AG08395 (cell line): Measurements from ENCODE around the gene REXO4.
A peak's percentile ranks its signal among the peaks of the same experiment; 100 is the strongest.

Experiments used
- DNase-seq: peaks from one replicate; pipeline ENCODE4 v3.0.0; 2012; ENCODE audit warnings: mixed read lengths, low spot score

Gene REXO4

GRCh38 chr9:133449760-133450159 is 31.9 kb upstream of the REXO4 start:
- no peak for DNase-seq

GRCh38 chr9:133448487-133448972 is 30.7 kb upstream of the REXO4 start:
- DNase-seq = no peak

GRCh38 chr9:133445293-133445969 is 27.6 kb upstream of the REXO4 start:
- DNase-seq = no peak

GRCh38 chr9:133443982-133444381 is 26.2 kb upstream of the REXO4 start:
- no peak for DNase-seq

GRCh38 chr9:133443248-133443647 is 25.4 kb upstream of the REXO4 start:
- no peak for DNase-seq

GRCh38 chr9:133441571-133441970 is 23.8 kb upstream of the REXO4 start:
- no peak for DNase-seq

GRCh38 chr9:133440874-133441273 is 23.1 kb upstream of the REXO4 start:
- DNase-seq = no peak

- DNase-seq = no peak
Measured at GRCh38 chr9:133439337-133439736, 21.5 kb upstream of the REXO4 start.

- no peak for DNase-seq
Measured at GRCh38 chr9:133437753-133438531, 20.1 kb upstream of the REXO4 start.

- no peak for DNase-seq
Measured at GRCh38 chr9:133436681-133437080, 18.9 kb upstream of the REXO4 start.

- DNase-seq = no peak
Measured at GRCh38 chr9:133433351-133433843, 15.6 kb upstream of the REXO4 start.

- no peak for DNase-seq
Measured at GRCh38 chr9:133430244-133430643, 12.4 kb upstream of the REXO4 start.

- peak; percentile 45 for DNase-seq
Measured at GRCh38 chr9:133429641-133430161, 11.9 kb upstream of the REXO4 start.

GRCh38 chr9:133429214-133429613 is 11.4 kb upstream of the REXO4 start:
- no peak for DNase-seq

GRCh38 chr9:133428617-133429101 is 10.8 kb upstream of the REXO4 start:
- DNase-seq = no peak

GRCh38 chr9:133427658-133428348 is 10.0 kb upstream of the REXO4 start:
- DNase-seq = no peak

- DNase-seq = no peak
Measured at GRCh38 chr9:133426011-133426410, 8.2 kb upstream of the REXO4 start.

GRCh38 chr9:133425049-133425632 is 7.3 kb upstream of the REXO4 start:
- DNase-seq = no peak

- no peak for DNase-seq
Measured at GRCh38 chr9:133424187-133424586, 6.4 kb upstream of the REXO4 start.

GRCh38 chr9:133423216-133423615 is 5.4 kb upstream of the REXO4 start:
- DNase-seq = no peak

GRCh38 chr9:133421615-133422542 is 4.1 kb upstream of the REXO4 start, which contains the start of gene ADAMTS13:
ADAMTS13 (plus strand) TSS chr9:133422367; CDS start chr9:133422444, 77 bp downstream.
- DNase-seq = no peak
